CD4-positive, alpha-beta T cell treated with Interleukin-12 subunit alpha and Interleukin-12 subunit beta, for 1 hour (primary cell): ENCODE results near the gene PTPRU.
A peak's percentile ranks its signal among the peaks of the same experiment; 100 is the strongest.
"Not testable (repeated sequence)": the region's sequence is repeated elsewhere in the genome, so short reads cannot be mapped to it uniquely, and the experiment has no call there.

ENCODE experiments used
- DNase-seq: peaks from one replicate; pipeline ENCODE4 v3.0.0-alpha.2; 2020

PTPRU gene

DNA sequence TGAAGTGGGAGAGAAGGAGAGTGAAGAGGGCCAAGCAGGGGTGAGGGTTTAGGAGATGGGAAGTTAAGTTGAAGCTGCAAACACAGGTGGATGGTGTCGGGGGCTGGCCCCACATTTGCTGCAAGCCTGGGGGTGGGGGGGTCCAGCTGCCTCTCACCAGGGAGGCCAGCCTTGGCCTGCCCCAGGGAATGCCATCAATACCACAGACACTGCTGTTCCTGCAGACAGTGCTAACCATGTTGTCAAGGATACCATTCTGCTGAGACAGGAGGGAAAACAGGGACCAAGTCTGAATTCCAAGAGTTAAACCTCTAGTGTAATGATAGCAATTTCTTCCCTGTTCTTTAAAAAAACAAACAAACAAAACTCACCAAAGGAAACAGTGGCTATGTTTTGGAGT, 13.6 kb upstream of the PTPRU start:
- no peak for DNase-seq

DNA sequence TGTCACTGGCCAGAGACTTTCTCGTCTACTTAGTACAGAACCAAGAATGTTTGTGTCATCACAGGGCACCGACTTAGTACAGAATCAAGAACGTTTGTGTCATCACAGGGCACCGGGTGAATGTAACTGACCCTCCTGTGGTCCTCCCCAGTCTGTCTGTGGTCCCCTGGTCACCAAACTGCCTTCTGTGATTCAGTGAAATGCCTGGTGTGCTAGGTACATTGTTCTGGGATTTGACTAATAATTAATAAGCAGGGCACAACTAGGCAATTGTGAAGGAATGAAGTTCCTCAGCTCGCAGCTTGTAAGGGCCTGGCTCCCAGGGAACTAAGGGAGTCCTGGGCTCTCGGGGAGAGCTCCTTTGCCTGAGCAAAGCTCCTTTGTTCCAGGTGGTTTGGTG, 12.8 kb upstream of the PTPRU start:
- DNase-seq, result no peak

DNA sequence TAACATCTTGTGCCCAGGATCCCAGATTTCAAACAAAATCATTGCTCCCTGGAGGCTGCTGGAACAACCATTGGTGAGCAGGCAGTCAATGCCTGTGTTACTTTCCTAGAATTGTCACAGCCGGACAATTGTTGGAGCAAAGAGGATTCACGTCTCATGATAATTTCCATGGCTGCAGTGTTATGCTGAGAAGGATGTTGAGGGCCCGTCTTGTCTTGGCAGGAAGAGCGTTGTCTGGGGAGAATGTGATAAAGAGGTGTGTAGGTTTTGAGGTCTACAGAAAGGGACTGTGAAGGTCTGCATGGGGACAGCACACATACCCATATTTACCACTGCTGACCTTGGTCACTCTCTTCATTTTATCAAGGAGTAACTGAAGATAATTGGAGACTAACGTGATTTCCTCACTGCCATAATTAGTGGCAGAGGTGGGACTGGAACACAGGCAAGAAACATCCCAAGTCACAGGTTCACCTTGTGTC, 11.9 kb upstream of the PTPRU start:
- DNase-seq, result no peak

DNA sequence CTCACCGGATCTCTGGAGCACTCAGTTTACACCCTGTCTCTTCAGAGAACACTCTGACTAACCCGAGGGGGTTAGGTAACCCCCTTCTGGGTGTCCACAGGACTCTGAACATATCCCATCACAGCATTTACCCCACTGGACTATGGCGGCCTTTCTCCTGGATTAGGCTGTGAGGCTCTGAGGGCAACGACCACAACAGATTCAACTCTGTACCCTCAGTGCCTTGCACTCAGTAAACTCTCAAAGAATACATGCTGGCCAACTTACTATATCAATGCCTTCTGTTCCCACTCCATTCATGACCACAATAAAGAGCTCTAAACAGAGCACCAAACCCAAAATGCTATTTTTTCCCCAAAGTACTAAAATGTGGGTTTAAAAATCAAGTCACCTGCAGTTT, 11.0 kb upstream of the PTPRU start:
- no peak for DNase-seq

DNA sequence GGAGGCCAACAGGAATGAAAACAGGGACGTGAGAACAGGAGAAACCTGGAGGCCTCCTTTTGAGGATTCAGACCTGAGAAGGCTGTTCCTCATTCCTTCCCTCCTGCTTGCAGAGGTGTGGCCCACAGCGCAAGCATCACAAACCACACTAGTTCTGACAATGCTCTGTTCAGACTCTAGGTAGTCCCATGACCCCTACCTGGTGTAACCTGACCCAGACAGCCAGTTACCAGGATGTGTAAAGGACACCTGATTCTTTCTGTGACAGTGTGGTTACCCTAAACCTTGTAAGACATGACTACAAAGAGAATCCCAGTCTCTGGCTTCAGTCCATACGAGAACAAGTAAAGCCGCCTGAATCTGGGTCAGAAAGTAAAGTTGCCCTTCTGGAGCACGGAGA, 8.8 kb upstream of the PTPRU start:
- DNase-seq, result no peak

DNA sequence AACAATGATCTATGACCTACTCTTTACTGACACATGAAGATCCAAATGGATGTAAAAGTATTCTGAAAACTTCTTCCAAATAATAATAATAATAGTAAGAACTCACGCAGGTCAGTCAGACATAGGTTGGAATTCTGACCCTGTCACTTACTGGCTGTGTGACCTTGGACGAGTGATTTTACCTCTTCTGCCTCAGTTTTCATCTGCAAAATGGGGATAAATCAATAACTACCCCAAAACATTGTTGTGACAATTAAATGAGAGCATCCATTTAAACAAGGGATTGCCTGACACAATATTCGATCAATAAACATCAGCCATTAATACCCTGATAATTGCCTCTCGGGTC, 6.1 kb upstream of the PTPRU start:
- no peak for DNase-seq

DNA sequence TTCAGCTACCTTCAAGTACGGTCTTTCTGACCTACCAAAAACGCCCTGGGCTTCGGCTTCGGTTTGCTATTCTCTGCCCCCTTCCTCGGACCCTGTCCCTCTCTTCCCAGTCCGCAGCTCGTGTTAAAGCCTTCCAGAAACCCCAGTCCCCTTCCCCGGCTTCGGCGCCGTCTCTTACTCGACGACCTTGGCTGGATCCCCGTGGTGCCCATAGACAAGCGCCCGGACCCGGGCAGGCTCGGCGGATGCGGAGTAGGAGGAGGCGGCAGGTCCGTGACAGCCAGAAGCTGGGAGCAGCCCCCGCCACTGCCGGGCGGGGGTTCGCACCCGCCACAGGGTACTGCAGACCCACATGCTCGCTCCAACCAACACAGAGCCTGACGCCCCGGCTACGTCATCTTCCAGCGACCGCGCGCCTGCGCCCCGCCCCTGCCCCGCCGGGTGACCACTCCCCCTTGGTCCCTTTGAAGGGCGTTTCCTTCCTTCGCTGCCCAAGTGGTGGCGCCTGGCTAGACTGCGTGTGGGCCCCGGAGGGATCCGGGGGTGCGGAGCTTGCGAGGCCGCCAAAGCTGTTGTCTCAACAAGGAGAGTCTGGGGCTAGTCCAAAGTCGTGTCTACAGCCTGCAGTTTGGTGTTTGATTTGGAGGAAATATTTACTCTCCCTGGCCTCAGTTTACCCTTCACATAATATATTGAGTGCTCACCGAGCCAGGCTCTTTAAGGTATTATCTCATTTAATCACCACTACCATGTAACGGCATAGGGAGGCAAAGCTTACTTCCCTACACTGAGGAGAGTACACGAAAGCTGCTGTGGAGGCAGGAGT, 5.6 kb upstream of the PTPRU start, which contains the start of gene MECR:
Gene MECR (minus strand): TSS at position 382 of the 826 bp plus-strand sequence. CDS start 28 bp downstream, at position 354.
- DNase-seq, result peak; percentile 95

DNA sequence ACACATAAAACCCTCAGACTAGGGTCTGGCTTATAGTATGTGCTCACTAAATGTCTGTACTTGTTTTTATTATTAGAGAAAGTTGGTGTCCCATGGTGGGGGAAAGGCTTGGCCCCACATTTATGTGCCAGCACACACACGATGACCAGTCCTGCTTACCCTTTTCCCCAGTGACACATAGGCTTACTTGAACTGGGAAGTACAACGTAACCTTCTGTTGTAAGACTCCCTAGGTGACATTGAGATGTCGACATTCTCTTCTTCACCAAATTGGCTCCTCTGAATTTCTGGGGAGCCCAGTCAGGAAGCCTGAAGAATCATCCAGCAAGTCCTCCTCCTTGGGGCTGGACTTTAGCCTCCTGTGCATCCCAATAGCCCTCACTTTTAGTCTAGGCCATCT, 3.9 kb upstream of the PTPRU start:
- DNase-seq, result no peak

DNA sequence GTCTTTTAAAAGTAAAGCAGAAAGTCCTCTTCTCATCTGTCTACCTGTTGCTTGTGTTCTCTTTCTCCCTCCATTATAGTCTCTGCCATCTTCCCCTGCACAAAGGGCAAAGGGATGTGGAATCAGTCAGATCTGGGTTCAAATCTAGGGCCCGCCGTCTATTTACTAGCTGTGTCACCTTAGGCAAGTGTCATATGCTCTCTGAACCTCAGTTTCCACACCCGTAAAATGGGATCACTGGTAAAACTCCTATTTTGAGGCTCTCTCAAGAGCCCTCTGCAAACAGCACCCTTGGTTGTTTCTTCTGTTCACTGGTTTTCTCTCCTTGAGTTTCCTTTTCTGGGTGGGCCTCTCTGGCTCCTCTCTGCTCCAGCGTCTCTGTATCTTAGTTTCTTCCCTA, 2.6 kb upstream of the PTPRU start:
- DNase-seq, result no peak

DNA sequence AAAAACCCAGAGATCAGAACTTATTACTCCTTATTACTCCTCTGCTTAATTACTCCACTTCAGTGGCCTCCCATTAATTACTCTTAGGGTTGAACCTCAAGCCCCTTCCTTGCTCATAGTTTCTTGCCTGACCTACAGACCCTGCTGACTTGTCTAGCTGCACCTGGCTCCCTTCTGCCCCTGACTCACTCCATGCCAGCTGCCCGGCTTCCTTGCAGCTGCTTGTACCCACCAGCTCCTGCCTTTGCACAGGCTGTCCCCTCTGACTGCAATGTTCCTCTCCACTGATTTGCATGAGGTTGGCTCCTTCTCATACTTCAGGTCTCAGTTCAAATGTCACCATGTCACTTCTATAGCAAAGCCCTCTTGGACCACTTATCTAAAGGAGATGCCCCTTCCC, 1.9 kb upstream of the PTPRU start:
- DNase-seq, result no peak

DNA sequence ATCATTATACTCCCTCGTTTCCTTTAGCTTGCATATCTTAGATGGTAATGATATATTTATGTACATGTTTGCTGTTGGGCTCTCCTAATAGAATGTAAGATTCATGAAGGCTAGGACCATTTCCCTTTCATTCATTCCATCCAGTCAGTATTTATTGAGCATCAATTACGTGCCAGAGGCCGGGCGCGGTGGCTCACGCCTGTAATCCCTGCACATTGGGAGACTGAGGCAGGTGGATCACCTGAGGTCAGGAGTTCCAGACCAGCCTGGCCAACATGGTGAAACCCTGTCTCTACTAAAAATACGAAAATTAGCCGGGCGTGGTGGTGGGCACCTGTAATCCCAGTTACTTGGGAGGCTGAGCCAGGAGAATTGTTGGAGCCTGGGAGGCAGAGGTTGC, 1.4 kb upstream of the PTPRU start:
- DNase-seq, result not testable (repeated sequence)

DNA sequence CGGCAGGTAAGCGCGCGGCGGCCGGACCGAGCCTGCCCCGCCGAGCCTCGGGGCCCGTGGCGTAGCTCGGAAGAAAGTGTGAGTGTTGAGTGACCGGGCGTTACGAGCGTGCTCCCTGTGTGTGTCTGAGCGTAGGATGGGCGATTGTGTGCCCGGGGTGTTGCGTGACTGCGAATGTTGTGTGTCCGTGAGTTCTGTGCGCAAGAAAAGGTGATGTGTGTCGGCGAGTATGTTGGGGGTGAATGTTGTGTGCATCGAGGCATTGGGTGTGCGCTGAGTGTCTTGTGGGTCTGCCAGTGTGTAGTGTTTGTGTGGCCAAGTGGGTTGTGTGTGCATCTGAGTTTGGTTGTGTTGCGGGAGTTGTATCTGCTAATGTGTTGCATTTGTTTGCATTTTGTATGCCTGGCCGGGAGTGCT, 398 bp downstream of the PTPRU start:
- DNase-seq, result no peak

DNA sequence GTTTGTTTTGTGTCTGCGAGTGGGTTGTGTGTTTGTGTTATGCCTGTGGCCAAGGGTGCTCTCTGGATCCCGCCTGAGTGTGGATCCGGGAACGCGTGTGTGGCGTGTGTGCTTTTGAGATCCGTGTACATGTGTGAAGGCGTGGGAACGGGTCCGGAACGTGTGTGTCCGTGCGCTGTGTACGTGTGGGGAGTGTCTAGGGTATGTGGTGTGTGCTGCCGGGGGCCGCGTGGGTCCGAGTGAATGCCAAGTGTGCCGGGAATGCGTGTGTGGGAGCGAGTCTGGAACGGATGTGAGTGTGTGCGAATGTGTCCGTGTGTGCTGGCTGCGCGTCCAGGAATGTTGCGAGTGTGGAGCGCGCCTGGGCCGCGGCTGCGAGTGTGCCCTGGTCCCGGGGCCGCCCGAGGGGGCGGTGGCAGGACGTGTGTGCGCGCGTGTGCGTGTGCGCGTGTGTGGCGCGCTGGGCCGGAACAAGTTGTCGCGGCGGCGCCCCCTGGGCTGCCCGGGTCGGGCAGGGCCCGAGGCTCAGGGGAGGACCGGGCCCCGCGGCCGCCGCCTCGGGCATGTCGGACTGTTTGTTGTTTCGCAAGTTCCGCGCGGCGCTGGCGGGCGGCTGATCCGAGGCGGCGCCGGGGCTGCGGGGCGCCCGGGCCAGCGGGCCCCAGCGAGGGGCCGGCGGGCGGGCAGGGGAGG, 953 bp downstream of the PTPRU start:
- DNase-seq, result peak; percentile 13

DNA sequence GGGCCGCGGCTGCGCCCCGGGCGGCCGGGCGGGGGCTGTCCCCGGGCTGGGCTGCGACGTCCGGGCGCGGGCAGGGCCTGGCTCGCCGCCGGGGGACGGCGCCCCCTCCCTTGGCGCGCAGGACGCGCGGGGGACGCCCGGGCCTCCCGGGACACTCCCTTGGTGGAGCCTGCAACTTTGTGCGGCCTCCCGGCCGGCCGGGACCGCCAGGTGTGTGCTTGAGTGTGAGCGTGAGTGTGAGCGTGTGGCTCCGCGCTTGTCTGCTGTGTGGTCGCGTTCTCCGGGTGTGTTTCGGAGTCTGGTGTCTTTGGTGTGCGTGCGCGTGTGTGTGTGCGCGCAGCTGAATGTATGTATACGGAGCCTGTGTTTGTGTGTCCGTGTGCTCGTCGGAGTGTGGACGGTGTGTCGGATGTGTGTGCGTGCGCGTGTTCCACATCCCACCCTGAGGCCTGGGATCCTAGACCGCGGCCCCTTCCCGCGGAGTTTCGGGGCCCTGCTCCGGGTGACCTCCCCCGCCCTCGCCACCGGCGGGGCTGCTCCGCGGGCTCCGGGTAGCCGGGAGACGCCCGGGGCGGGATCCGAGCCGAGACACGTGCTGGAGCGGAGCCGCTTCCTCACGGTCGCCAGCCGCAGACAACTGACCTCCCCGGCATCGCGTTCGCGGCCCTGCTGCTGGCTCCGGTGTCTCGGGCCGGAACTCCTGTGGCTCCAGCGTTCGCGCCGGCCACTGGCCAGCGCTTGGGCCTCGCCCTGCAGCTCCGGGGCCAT, 1.7 kb downstream of the PTPRU start:
- DNase-seq, result no peak

DNA sequence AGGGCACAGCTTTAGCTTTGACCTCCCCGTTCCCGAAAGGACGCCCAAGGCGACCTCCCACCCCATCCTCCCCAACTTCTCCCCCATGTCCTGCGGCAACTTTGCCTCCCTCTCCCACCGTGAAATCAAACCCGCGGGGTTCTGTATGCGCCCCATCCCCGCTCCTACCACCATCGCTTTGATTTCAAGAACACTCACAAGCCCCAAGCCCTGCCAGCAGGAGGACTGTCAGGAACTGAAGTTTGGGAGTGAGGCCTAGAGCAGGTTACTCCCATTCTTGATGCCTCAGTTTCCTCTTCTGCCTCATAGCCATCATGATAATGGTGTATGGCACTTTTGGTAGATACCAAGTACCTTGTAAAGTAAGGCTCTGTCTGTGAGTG, 2.3 kb downstream of the PTPRU start:
- no peak for DNase-seq

DNA sequence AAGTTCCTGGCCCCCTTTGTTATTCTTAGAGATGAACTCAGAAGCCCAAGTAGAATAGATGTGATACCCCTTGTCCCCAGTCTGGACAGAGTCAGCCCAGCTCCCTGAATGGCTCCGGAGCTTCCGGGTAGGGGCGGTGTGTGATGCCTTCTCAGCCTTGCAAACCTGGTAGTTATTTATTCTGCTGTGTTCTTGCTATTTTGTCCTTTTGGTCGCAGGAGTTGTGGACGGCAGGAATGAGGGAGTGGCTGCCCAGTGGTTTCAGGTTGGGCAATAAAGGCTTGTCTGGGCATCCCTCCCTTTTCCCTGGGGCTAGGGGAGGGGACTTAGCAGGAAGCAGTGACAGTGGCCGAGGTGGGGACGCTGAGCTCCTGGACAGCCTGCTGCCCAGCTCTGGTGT, 2.8 kb downstream of the PTPRU start:
- no peak for DNase-seq

DNA sequence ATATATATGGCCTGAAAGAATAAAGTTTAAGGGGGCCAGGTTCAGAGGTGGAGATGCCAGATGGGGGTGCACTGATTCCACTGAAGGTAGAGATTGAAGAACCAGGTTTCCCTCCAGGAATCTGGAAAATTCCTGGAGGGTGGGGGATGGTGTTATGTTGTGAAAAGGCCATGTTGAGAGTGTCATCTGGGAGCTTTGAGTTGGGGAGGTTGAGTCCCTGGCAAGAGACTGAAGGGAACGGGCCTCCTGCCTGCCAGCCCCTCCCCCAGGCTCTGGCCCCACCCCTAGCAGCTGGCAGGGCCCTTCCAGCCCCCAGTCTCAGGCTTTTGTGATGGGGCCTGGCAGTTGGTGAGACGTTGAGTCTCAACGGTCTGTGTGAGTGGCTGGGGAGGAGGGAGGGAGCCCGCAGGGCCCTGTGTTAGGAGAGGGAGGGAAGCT, 4.1 kb downstream of the PTPRU start:
- no peak for DNase-seq

DNA sequence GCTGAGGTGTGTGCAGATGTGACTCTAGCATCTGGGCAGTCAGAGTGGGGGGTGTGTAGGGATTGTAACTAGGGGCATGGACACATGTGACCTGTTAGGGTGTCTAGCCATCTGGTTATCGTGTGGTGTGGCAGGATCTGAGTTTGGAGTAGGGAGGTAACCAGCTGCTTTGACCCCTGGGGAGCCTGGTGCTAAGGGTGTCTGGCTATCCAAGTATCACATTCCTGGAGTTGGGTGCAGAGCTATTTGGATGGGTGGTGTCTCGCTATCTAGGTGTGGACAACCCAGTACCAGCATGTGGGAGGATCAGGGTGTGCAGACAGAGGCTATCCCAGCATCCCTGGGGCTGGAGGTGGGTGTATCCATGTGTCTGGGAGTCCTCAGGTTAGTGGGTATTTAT, 4.7 kb downstream of the PTPRU start:
- no peak for DNase-seq

DNA sequence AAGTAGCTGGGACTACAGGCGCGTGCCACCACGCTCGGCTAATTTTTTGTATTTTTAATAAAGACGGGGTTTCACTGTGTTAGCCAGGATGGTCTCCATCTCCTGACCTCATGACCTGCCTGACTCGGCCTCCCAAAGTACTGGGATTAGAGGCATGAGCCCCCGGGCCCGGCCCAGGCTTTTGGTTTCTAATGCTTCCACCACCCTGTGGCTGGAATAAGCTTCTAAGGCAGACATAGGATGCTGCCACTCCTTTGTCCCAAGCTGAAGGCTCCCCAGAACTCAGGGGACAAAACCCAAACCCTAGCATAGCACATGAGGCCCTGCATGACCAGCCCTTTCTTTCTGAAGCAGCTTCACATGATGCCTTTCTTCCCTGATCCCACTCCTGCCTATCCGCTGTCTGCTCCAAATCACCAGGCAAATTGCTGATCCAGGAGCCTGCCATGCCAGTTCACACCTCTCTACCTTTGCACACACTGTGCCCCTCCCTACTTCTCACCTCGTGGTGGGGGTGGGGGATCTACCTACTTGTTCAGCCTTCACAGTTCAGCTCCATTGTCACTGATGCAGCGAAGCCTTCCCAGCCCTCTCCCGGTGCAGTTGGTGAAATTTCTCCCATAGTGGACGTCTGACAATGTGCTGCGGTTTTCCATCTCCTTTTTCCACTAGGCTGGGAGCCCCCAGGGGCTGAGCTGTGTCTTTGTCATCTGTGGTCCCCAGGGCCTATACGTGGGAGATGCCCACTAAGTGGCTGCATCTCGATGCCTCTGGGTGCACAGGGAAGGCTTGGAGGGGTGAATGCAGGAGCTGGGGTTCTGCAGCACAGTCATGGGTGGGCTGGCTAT, 6.9 kb downstream of the PTPRU start:
- DNase-seq, result no peak

DNA sequence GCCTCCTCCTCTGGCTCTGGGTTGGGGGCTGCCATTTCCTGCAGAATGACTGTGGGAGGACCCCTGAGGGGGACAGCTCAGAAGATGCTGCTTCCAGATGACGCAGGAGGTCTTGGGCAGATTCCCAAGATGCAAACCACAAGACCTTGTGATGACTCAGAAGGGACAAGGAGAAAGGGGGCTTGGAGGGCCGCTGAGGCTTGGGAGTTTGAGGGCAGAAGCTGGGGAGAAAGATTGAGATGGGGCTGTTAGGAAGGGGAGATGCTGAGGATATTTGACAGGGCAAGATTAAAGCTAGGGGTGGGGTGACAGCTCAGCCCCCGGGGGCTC, 7.5 kb downstream of the PTPRU start:
- no peak for DNase-seq

DNA sequence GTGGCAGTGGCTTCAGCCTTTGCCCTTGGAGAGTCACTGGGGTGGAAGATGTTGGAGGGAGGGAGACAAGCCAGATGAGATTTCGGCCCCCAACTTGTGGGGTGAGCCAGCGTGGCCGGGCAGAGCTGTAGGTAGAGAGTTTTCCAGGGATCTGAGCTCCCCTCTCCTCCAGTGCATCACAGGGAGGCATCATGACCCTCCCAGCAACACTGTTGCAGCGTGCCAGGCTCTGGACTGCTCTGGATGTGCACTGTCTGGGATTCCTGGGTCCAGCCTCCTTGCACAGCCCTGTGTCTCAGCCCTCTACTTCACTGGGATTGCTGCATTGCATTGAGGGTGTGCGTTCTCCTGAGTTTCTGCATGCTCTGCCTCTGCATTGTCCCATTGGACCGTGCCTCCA, 8.9 kb downstream of the PTPRU start:
- no peak for DNase-seq

DNA sequence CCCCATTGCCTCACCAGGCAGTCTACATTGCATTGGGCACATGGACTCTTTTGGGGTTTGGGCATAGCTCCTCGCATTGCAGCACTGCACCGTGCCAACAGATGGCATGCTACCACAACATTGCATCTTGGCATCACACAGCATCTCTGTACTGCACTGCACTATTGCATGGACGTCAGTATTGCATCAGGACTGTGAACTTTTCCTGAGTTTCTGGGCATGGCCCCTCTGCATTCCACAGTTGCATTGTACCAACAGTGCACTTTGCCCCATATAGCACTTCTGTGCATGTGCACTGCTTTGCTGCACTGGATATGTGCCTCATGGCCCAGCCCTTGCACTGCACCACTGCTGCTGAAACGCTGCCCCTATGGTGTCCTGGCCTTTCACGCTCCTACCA, 9.6 kb downstream of the PTPRU start:
- no peak for DNase-seq

DNA sequence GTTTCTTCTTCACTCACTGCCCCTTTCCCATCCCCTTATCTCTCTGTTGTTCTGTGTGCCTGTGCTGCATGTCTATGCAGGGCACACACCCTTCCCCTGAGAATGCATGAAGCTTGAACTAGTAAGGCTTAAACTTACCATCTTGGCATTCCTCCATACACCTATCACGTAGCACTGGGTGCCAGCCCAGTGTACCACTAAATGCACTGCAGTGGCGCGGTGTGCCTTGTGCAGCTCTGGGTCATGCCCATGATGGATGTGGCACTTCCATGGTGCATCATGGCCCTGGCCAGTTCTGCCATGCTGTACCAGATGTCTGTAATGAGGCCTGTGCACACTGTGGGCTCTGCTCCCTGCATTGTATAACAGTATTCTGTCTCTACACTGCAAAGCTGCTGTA, 10.7 kb downstream of the PTPRU start:
- no peak for DNase-seq
